ENCODE data around the gene BCKDHA. TPM values are rescaled to one million over a fixed set of nuclear protein-coding genes. Genes with fewer than 3 reads are reported as not detected.

BCKDHA gene
- total RNA-seq, 2 donors from 2014 or later, result 15.2 to 17.9 TPM

GRCh38 chr19:41442473-41443355 lies 45.1 kb downstream of the BCKDHA start, which contains the start of gene ERICH4:
Gene ERICH4, plus strand, starts transcription at chr19:41443156. Its CDS starts 14 bp downstream, at chr19:41443170.
- Histone ChIP-seq H3K4me1 (peaks cover 7% of the 10 kb centered on the region), H3K27ac (no peak within 1 kb of the TSS), H3K27me3 (peaks cover 0 to 5% of the 10 kb centered on the region in 2 donors), H3K36me3 (replicated peaks in 1 of 2; ENCODE audit: insufficient read depth in 1 of 2, low read depth in 2 of 2) (no peaks in the 10 kb centered on the region), H3K4me3 (no peak within 1 kb of the TSS), H3K9me3 (no peaks in the 10 kb centered on the region)
- no peak for ATAC-seq
- intact Hi-C loops (cut with DNase I), result no loop called here
- no peak for DNase-seq
- 54 to 60% methylated on average over 5 to 7 of the region's 7 CpGs for WGBS, 2 donors
- TF ChIP-seq POLR2A (IDR thresholded peaks at IDR 0.05) (no peak), CTCF (IDR thresholded peaks at IDR 0.05) (no peak)

- Histone ChIP-seq H3K4me3 (no peak overlapping the region), H3K4me1 (peaks cover 5% of the 10 kb centered on the region), H3K36me3 (replicated peaks in 1 of 2; ENCODE audit: insufficient read depth in 1 of 2, low read depth in 2 of 2) (no peaks in the 10 kb centered on the region), H3K27me3 (peaks cover 0 to 8% of the 10 kb centered on the region in 2 donors), H3K27ac (no peak overlapping the region), H3K9me3 (no peaks in the 10 kb centered on the region)
- TF ChIP-seq CTCF (IDR thresholded peaks at IDR 0.05), result no peak
- TF ChIP-seq POLR2A (IDR thresholded peaks at IDR 0.05), result no peak
- intact Hi-C loops (cut with DNase I), result no loop called here
- no peak for ATAC-seq
- 44 to 64% methylated on average over 6 of the region's 6 CpGs for WGBS, 2 donors
- DNase-seq, result no peak
These were observed 46.3 kb downstream of the BCKDHA start for GRCh38 chr19:41443813-41444455.

- Histone ChIP-seq H3K27ac (no peak overlapping the region), H3K4me1 (peaks cover 7% of the 10 kb centered on the region), H3K27me3 (peaks cover 0 to 8% of the 10 kb centered on the region in 2 donors), H3K9me3 (no peaks in the 10 kb centered on the region), H3K36me3 (replicated peaks in 1 of 2; ENCODE audit: insufficient read depth in 1 of 2, low read depth in 2 of 2) (no peaks in the 10 kb centered on the region), H3K4me3 (no peak overlapping the region)
- TF ChIP-seq POLR2A (IDR thresholded peaks at IDR 0.05), result no peak
- no peak for TF ChIP-seq CTCF (IDR thresholded peaks at IDR 0.05)
- DNase-seq, result no peak
- intact Hi-C loops (cut with DNase I), result no loop called here
- ATAC-seq, result no peak
- WGBS, 2 donors, result 29 to 43% methylated on average over 5 of the region's 5 CpGs
These were observed 48.0 kb downstream of the BCKDHA start for GRCh38 chr19:41445575-41445974.

GRCh38 chr19:41447732-41448332 lies 50.2 kb downstream of the BCKDHA start:
- Histone ChIP-seq H3K4me3 (no peak overlapping the region), H3K27ac (no peak overlapping the region), H3K27me3 (peaks cover 0 to 8% of the 10 kb centered on the region in 2 donors), H3K9me3 (no peaks in the 10 kb centered on the region), H3K36me3 (replicated peaks in 1 of 2; ENCODE audit: insufficient read depth in 1 of 2, low read depth in 2 of 2) (no peaks in the 10 kb centered on the region), H3K4me1 (peaks cover 7% of the 10 kb centered on the region)
- no peak for DNase-seq
- no peak for TF ChIP-seq CTCF (IDR thresholded peaks at IDR 0.05)
- TF ChIP-seq POLR2A (IDR thresholded peaks at IDR 0.05), result no peak
- intact Hi-C loops (cut with DNase I), result no loop called here
- WGBS, 2 donors, result 48 to 51% methylated on average over 12 of the region's 12 CpGs
- no peak for ATAC-seq
